AG20443 (cell line): Measurements from ENCODE around the gene MROH9.
A peak's percentile ranks its signal among the peaks of the same experiment; 100 is the strongest.
"Not testable (repeated sequence)": the region's sequence is repeated elsewhere in the genome, so short reads cannot be mapped to it uniquely, and the experiment has no call there.

Experiments used
- DNase-seq: peaks from one replicate; pipeline ENCODE4 v3.0.0; 2012; ENCODE audit warnings: low spot score, mixed read lengths

The MROH9 gene, protein sequence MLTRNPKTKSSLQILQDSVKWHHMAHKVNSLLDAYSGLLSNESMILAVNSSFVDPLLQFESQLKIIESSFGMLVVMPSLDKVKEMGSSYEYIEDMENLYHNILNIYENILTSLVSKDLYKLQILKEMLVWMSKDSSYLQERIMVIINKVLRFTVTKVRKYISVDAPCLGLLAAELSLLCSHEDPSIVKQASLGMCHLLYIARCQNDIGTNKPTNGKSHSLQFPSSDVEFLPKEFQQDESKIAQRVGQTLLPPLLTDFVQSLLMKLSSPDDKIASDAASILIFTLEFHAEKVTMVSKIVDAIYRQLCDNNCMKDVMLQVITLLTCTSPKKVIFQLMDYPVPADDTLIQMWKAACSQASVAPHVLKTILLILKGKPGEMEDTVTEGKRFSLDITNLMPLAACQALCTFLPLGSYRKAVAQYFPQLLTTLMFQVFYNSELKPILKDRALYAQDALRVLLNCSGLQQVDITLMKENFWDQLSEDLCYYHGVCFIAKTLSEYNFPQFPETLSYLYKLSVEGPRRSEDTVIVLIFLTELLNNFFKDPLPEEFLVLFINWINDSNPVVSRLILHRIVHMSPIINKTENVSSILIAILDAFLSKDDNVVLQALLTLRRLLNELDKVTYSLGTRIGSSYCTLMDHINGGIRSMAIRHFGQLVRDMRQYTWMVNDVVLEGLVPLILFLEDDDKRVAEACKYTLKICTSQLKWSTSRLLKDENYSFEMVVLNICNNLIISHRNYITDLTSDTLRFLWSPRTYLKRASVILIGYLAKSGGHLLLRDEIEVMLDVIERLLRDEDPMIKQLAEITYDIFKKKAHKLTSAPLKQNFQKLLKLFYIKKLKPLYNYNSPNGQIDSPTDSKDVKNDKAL

DNA sequence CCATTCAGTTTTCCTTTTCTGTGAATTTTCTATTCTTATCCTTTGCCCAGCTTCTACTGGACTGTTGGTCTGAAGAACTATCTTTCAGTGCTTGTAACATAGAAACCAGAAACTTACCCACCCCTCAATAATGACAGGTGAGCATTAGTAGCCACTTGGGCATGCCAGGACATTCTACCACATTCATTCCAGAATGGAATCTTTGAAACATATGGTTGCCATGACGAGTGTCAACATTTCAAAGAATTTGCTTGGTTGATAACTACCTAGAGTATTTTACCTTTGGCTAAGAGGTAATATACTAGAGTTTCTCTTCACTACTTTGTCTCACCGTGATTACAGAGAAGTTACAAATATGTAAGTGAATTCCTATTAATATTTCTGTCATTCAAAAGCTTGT, at the start of gene MROH9:
TSS of gene MROH9 (plus strand) at position 304 of the 400 bp plus-strand sequence. CDS start 10,023 bp downstream, outside the sequence.
- DNase-seq: no peak

DNA sequence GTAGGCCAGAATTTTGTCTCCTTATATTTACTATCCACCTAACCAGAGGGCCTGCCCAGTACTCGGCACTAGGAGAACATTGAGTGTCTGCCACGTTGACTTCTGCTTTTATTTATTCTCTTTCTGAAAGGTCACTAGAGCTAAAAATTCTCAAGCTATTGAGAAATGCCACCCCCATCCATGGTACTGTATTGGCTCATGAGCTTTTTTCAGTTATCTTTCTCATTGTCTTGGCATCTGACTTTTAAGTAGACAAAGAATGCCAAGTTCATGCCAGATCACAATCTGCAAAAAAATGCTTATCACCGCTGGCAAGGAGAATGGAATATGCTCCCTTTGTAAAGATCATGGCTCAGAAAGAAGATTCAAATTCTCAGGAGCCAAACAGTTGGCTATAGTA, 49.8 kb upstream of the MROH9 start:
- peak; percentile 32 for DNase-seq

- DNase-seq: no peak
Observed at GRCh38 chr1:170886460-170886859, 48.9 kb upstream of the MROH9 start.

GRCh38 chr1:170887726-170888125, 47.6 kb upstream of the MROH9 start:
- no peak for DNase-seq

DNA sequence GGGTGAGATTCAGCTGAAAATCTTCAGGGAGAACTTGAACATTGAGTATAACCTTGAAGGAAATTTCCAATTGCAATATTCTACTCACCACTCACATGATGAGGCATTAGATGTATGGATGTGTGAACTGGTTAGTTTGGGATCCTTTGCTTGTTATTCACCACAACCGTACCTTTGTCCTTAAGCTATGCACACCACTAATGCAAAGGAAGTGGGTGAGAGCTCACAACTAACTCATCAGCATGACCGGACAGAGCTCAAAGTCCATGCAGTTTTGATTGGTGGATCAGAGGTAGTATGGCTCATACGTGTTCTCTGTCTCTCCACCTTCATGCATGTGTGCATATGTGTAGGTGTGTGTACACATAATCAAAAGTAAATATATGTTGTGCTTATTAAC, 43.5 kb upstream of the MROH9 start:
- DNase-seq: no peak

- DNase-seq: no peak
Observed at GRCh38 chr1:170893655-170894297, 41.6 kb upstream of the MROH9 start.

DNA sequence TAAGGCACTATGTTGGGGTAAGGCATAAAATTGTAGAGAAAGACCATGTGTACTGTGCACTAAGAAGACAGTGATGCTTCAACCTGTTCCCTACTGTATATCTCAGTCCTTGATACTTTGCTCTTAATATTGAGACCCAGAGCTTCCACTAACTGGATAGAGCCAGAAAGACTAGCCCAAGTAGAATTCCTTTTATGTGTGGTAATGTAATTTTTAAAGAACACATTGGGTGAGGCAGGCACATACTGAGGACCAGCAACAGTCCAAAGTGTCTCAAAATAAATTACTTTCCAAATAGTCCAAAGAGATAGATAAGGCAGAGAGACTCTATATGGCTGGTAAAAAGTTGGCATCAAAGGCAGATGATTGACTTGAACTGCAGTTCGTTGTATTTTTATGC, 31.4 kb upstream of the MROH9 start:
- no peak for DNase-seq

DNA sequence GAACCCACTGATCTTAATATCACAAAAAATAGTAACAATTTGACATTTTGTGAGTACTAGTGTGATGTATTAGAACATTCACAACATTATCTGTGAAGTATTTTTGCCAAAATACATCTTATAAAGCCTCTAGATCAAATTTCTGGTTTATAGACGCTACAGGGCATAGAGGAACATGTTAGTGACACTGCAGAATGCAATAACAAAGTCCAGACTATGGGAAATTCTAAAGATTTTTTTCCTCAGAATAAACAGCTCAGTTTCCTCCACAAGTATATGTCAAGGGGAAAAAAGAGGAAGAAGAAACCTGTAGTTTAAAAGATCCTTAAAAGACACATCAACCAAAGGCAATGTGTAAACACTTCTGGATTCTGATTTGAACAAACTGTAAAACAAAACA, 26.4 kb upstream of the MROH9 start:
- DNase-seq: no peak

DNA sequence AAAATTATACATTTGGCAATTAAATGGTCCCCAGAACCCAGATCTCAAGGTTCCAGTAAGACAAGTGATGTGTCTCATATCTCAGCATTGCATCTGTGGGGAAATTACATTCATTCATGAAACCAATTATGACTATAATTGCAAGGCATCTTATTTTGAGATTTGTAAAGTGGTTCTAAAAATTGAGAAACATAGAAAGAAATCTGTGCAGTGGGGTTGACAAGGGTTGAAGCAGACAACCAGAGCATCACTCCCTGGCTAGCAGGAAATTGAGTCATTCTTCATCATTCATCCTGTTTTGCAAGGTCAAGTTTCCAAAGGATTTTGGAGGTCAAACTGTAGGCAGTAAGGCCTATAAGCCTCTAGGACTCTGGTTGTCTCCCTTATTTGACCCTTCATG, 25.1 kb upstream of the MROH9 start:
- DNase-seq: peak; percentile 76

- no peak for DNase-seq
Observed at GRCh38 chr1:170917373-170917772, 18.0 kb upstream of the MROH9 start.

DNA sequence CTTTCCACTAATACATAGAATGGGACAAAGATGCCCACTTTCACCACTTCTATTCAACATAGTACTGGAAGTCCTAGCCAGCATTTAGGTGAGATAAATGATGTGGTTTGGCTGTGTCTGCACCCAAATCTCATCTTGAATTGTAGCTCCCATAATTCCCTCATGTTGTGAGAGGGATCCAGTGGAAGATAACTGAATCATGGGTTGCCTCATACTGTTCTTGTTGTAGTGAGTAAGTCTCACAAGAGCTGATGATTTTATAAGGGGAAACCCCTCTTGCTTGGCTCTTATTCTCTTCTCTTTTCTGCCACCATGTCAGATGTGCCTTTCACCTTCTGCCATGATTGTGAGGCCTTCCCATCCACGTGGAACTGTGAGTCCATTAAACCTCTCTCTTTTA, 10.7 kb upstream of the MROH9 start:
- DNase-seq: not testable (repeated sequence)

DNA sequence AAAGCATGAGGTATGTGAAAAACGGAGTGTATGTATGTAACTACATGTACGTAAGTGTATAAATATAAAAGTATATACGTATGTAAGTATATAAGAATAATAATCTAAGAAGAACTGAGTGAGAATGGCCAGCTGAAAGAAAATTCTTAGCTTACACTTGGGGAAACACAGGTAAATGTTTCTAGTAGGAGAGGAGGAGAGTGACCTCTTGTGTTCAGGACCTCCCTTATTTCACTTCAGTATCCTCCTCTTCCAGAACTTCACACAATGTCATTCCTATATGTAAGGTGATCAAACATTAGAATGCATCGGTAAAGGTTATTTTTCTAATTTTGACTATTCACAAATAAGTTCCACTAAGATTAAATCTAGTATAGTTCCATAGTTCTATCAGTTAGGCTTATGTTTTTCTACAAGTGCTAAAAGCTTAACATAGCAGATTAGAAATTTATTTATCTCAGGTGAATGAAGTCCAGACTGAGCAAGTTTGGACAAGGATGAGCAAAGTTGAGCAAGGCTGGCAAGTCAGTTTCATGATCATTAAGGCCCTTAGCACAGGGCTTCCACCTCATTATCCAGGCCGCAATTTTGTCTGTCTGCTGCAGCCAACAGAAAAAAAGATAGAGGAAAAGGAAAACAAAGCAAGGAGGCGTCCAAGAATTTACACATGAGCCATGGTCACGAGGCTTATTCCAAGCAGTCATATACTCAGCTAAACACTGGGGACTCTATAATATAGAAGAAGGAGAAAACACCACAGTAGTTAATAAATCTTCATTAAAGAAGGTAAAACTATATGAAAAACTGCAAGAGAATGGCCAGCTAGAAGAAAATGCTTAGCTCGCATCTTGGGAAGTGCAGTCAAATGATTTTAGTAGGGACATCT, 7.1 kb upstream of the MROH9 start:
- peak; percentile 13 for DNase-seq

DNA sequence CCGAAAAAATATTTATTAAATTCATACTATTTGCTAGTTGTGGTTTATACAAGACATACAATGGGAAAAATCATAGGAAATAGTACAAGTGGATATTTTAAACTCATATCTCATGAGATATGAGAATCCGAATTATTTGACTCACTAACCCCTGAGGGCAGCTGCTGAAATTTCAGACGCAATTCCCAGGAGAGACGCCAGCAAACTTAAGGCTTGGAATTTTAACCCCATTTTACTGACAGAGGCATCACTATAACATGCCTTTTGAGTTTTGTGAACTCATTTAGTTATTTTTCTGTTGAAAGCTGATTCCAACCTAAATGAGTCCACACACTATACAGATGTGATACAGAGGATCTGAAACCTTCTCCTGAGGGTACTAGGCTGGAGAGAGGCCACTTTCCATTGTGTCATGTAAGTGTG, 5.9 kb upstream of the MROH9 start:
- peak; percentile 22 for DNase-seq

DNA sequence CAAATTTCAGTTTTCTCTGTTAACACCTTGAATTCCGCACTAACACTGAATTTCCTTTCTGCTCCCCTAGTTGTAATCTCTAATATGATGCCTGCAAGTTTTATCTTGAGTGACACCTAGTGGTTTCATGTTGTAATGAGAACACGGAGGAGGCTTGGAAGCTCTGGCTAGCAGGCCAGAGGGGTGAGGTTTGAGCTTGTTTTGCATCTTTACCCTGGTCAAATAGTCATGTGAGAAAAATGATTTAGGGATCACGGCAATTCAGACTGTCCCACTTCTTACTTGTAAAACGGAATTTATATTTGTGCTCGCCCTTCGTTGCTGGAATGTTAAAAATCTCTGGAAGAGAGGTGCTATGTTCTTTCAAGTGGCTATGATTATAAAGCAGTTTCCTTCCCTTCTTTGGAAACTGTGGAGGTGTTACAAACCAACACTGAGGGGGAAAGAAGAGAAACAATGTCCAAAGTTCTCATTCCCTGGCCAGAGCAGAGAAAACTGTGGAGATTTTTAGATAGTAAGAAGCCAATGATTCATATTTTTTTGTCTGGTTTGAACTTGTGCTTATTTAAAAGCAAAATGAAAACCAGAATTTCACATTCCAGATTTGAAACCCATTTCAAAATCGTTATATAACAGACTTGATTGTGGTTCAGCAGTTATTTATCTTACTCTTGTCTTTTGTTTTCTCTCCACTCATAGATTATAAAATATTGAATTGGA, 5.3 kb upstream of the MROH9 start:
- peak; percentile 81 for DNase-seq

DNA sequence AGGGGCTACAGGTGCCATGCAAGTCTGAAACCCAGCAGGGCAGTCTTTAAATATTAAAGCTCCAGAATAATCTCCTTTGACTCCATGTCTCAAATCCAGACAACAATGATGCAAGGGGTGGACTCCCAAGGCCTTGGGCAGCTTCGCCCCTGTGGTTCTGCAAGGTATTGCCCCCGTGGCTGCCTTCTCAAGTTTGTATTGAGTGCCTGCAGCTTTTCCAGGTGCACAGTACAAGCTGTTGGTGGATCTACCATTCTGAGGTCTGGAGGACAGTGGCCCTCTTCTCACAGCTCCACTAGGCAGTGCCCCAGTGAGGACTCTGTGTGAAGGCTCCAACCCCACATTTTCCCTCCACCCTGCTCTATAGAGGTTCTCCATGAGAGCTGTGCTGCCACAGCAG, 3.7 kb upstream of the MROH9 start:
- DNase-seq: no peak

GRCh38 chr1:170932236-170932635, 3.1 kb upstream of the MROH9 start:
- DNase-seq: no peak

DNA sequence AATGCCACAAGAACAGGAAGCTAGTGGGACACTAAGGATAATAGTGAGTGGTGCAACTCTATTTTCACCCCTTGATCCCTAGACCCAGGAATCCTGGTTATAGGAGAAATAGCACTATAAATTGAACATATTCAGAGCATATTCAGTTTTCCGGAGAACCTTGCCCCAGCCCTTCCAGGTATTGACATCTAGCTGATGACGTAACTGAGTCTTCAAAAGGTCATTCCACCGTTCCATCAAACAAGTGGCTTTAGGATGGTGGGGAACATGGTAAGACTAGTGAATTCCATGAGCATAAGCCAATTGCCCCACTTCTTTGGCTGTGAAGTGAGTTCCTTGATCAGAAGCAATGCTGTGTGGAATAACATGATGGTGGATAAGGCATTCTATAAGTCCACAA, 2.9 kb downstream of the MROH9 start:
- no peak for DNase-seq

DNA sequence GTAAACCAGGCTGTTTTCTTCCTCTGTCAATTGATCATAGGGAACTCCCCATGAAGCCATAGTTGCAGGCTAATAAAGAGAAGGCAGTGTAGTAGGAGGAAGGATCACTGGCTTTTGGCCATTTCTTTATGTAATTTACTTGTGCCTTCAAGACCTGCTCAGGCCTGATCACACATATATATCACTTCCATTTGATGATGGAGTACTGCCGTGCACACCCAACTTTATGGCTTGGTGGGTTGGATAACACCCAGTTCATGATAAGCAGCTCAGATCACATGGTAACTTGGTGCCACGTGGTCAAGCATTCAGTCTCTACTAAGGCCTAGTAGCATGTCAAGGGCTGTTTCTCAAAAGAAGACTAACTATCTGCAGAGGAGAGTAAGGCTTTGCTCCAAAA, 4.1 kb downstream of the MROH9 start:
- no peak for DNase-seq

DNA sequence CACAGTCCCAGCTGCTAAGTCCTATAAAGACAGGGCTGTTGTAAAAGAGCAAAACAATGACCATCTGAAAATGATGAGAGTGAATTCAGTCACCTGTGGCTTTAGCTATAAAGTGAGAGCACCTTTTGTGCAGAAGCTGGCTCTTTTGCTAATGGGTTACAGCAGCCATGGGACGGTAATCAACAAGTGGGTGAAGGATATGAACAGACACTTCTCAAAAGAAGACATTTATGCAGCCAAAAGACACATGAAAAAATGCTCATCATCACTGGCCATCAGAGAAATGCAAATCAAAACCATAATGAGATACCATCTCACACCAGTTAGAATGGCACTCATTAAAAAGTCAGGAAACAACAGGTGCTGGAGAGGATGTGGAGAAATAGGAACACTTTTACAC, 16.4 kb downstream of the MROH9 start:
- DNase-seq: not testable (repeated sequence)

DNA sequence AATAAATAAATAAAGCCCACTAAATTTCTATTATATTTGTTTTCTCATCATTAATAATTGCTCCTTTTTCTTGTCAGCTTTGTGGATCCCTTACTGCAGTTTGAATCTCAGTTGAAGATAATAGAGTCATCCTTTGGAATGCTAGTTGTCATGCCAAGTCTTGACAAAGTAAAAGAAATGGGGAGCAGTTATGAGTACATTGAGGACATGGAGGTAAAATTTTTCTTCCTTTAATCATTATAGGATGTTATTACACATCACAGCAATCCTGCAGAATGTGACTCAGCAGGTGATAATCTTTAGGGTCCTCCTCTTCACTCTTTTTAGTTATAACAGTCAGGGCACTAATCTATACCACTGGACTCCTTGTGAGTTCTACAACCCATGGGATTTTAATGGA, 24.1 kb downstream of the MROH9 start:
- peak; percentile 30 for DNase-seq

DNA sequence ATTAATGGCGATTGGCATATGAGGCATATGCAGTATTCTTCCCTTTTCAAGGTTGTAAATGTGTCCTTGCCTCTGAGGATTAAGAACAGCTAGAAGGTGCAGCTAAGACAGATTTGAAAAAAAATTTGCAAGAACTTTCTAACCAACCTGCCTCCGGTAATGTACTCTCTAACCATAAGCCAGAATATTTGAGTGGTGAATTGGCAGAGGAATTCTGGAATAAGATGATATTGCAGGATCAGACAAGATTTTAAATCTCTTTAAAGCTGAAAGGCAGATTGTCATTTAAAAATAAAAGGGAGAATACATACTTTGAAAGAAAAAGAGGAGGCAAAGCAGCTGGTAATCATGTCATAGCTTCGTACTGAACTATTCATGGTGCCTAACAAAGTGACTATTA, 29.2 kb downstream of the MROH9 start:
- no peak for DNase-seq
